Measurements from ENCODE around the gene ADH5. TPM values are rescaled to one million over a fixed set of nuclear protein-coding genes. Genes with fewer than 3 reads are reported as not detected.
"Not testable (repeated sequence)": the region's sequence is repeated elsewhere in the genome, so short reads cannot be mapped to it uniquely, and the experiment has no call there.

ADH5 gene
- polyA plus RNA-seq, 1 donor, result 183 TPM

DNA sequence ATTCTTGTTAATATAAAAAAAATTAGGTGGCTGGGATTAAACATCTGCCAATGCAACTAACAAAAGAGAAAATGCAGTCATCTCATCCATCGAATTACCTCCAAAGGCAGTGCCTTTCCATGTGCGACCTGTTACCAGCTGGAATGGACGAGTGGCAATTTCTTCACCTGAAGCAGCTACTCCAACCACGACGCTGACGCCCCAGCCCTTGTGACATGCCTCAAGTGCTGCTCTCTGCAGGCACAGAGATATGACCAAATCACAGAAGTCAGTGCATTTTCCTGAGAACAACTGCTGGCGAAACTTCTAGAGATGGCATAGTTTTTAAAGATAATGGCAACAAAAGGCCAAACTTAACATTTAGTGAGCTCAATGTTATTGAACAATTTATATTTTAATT, 13.8 kb downstream of the ADH5 start:
- Histone ChIP-seq H3K27me3 (ENCODE audit: control insufficient read depth, insufficient read depth, low read length) (no peaks in the 10 kb centered on the region), H3K4me1 (ENCODE audit: control insufficient read depth, insufficient read depth, low read length) (no peaks in the 10 kb centered on the region), H3K4me3 (ENCODE audit: low read length) (no peak overlapping the region), H3K36me3 (ENCODE audit: control insufficient read depth, insufficient read depth, low read length) (peaks cover 70% of the 10 kb centered on the region), H3K9me3 (ENCODE audit: control insufficient read depth, low read depth, low read length) (no peaks in the 10 kb centered on the region), H3K27ac (ENCODE audit: low read length) (no peak overlapping the region)
- no peak for DNase-seq
- WGBS (ENCODE audit: insufficient coverage, low lambda C conversion rate), result no CpG with 5 or more reads among the region's 7 CpGs

DNA sequence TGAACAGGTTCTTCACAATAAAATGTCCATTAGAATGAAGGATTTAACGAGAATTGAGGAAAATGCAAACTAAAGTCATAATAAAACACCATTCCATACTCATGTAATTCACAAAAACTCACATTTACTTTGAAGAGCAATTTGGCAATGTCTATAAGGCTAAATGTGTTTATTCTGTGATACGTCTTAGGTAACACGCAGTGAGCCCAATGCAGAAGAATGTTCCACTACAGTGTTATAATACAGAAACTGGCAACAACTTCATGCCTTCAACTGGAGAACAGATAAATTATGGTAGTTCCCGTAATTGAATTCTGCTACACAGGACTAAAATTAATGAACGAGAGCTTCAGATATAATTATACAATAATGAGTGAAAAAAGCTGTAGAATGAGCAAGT, 17.4 kb downstream of the ADH5 start:
- Histone ChIP-seq H3K36me3 (ENCODE audit: control insufficient read depth, insufficient read depth, low read length) (peaks cover 45% of the 10 kb centered on the region), H3K4me1 (ENCODE audit: control insufficient read depth, insufficient read depth, low read length) (no peaks in the 10 kb centered on the region), H3K27ac (ENCODE audit: low read length) (no peak overlapping the region), H3K4me3 (ENCODE audit: low read length) (no peak overlapping the region), H3K9me3 (ENCODE audit: control insufficient read depth, low read depth, low read length) (no peaks in the 10 kb centered on the region), H3K27me3 (ENCODE audit: control insufficient read depth, insufficient read depth, low read length) (no peaks in the 10 kb centered on the region)
- 100% methylated on average over 3 of the region's 5 CpGs for WGBS (ENCODE audit: insufficient coverage, low lambda C conversion rate)
- no peak for DNase-seq

DNA sequence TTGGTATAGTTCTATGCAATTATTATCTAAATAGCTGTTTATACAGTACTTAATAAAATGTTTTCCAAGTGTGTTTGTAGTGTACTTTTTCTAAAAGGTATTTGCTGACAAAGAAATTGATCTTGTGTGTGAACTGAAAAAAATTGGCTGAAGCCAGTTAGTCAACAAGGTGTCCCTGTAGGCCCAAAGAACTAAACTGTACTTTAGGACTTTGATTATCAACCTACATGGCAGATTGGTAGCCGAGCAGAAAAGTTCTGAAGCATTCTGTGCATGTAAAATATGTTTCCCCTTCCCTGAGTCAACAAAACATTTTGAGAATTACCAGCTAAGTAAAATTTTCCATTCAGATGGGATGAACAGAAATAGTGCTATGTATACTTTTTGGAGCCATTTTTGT, 21.0 kb downstream of the ADH5 start:
- DNase-seq, result no peak

DNA sequence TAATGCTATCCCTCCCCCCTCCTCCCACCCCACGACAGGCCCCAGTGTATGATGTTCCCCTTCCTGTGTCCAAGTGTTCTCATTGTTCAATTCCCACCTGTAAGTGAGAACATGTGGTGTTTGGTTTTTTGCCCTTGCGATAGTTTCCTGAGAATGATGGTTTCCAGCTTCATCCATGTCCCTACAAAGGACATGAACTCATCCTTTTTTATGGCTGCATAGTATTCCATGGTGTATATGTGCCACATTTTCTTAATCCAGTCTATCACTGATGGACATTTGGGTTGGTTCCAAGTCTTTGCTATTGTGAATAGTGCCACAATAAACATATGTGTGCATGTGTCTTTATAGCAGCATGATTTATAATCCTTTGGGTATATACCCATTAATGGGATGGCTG, 23.1 kb downstream of the ADH5 start:
- WGBS (ENCODE audit: insufficient coverage, low lambda C conversion rate), result no CpG with 5 or more reads among the region's 2 CpGs
- not testable (repeated sequence) for H3K4me1 ChIP-seq (ENCODE audit: control insufficient read depth, insufficient read depth, low read length); H3K27ac ChIP-seq (ENCODE audit: low read length); H3K4me3 ChIP-seq (ENCODE audit: low read length); DNase-seq; H3K27me3 ChIP-seq (ENCODE audit: control insufficient read depth, insufficient read depth, low read length); H3K9me3 ChIP-seq (ENCODE audit: control insufficient read depth, low read depth, low read length)
- H3K36me3 ChIP-seq (ENCODE audit: control insufficient read depth, insufficient read depth, low read length), result peaks cover 20% of the 10 kb centered on the region

More for the DNA sequence above, 21.0 kb downstream of the ADH5 start:
- Histone ChIP-seq H3K27me3 (ENCODE audit: control insufficient read depth, insufficient read depth, low read length) (no peaks in the 10 kb centered on the region), H3K9me3 (ENCODE audit: control insufficient read depth, low read depth, low read length) (no peaks in the 10 kb centered on the region), H3K4me3 (ENCODE audit: low read length) (no peak overlapping the region), H3K36me3 (ENCODE audit: control insufficient read depth, insufficient read depth, low read length) (peaks cover 23% of the 10 kb centered on the region), H3K4me1 (ENCODE audit: control insufficient read depth, insufficient read depth, low read length) (no peaks in the 10 kb centered on the region), H3K27ac (ENCODE audit: low read length) (no peak overlapping the region)
- WGBS (ENCODE audit: insufficient coverage, low lambda C conversion rate), result no CpG with 5 or more reads among the region's 1 CpG

- Histone ChIP-seq H3K36me3 (ENCODE audit: control insufficient read depth, insufficient read depth, low read length) (peaks cover 28% of the 10 kb centered on the region), H3K4me3 (ENCODE audit: low read length) (no peak overlapping the region), H3K27me3 (ENCODE audit: control insufficient read depth, insufficient read depth, low read length) (no peaks in the 10 kb centered on the region), H3K27ac (ENCODE audit: low read length) (no peak overlapping the region), H3K4me1 (ENCODE audit: control insufficient read depth, insufficient read depth, low read length) (no peaks in the 10 kb centered on the region), H3K9me3 (ENCODE audit: control insufficient read depth, low read depth, low read length) (no peaks in the 10 kb centered on the region)
- WGBS (ENCODE audit: insufficient coverage, low lambda C conversion rate), result no CpG with 5 or more reads among the region's 4 CpGs
- DNase-seq, result no peak
Observed at GRCh38 chr4:99062120-99062519, 26.5 kb downstream of the ADH5 start.

- Histone ChIP-seq H3K9me3 (ENCODE audit: control insufficient read depth, low read depth, low read length) (no peaks in the 10 kb centered on the region), H3K4me3 (ENCODE audit: low read length) (no peak overlapping the region), H3K36me3 (ENCODE audit: control insufficient read depth, insufficient read depth, low read length) (peaks cover 32% of the 10 kb centered on the region), H3K27ac (ENCODE audit: low read length) (no peak overlapping the region), H3K4me1 (ENCODE audit: control insufficient read depth, insufficient read depth, low read length) (no peaks in the 10 kb centered on the region), H3K27me3 (ENCODE audit: control insufficient read depth, insufficient read depth, low read length) (no peaks in the 10 kb centered on the region)
- peak; percentile 16 to 40 for DNase-seq
- 44% methylated on average over 4 of the region's 8 CpGs for WGBS (ENCODE audit: insufficient coverage, low lambda C conversion rate)
Observed at GRCh38 chr4:99061048-99061700, 27.4 kb downstream of the ADH5 start.

DNA sequence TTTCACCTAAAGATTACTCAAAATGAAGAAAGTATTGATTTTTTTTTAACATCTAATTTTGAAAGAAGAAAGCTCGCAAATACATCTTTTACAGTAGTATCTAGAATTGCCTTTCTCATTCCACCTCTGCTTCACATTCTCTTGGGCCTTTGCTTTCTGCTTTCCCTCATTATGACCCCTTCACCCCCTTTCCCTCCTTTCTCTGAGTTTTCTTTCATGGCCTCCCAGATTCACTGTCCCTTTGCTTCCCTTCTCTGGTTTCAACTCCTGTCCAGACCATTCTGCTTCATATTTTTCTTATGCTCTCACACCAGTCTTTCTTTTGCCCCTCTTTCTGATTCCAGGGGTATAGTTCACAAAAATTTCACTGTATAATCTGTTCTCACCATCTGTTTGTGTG, 29.0 kb downstream of the ADH5 start:
- Histone ChIP-seq H3K9me3 (ENCODE audit: control insufficient read depth, low read depth, low read length) (no peaks in the 10 kb centered on the region), H3K36me3 (ENCODE audit: control insufficient read depth, insufficient read depth, low read length) (peaks cover 32% of the 10 kb centered on the region), H3K27ac (ENCODE audit: low read length) (no peak overlapping the region), H3K4me3 (ENCODE audit: low read length) (no peak overlapping the region), H3K27me3 (ENCODE audit: control insufficient read depth, insufficient read depth, low read length) (no peaks in the 10 kb centered on the region), H3K4me1 (ENCODE audit: control insufficient read depth, insufficient read depth, low read length) (no peaks in the 10 kb centered on the region)
- no peak for DNase-seq
- WGBS (ENCODE audit: insufficient coverage, low lambda C conversion rate), result 100% methylated on average over 1 of the region's 1 CpG

- H3K9me3 ChIP-seq (ENCODE audit: control insufficient read depth, low read depth, low read length), result no peaks in the 10 kb centered on the region
- no peaks in the 10 kb centered on the region for H3K4me1 ChIP-seq (ENCODE audit: control insufficient read depth, insufficient read depth, low read length)
- DNase-seq, result no peak
- no peak overlapping the region for H3K27ac ChIP-seq (ENCODE audit: low read length)
- H3K27me3 ChIP-seq (ENCODE audit: control insufficient read depth, insufficient read depth, low read length), result no peaks in the 10 kb centered on the region
- H3K4me3 ChIP-seq (ENCODE audit: low read length), result no peak overlapping the region
- H3K36me3 ChIP-seq (ENCODE audit: control insufficient read depth, insufficient read depth, low read length), result peaks cover 33% of the 10 kb centered on the region
- no CpG with 5 or more reads among the region's 2 CpGs for WGBS (ENCODE audit: insufficient coverage, low lambda C conversion rate)
Observed at GRCh38 chr4:99058228-99058627, 30.4 kb downstream of the ADH5 start.

GRCh38 chr4:99054428-99054994, 34.1 kb downstream of the ADH5 start:
- peaks cover 53% of the 10 kb centered on the region for H3K36me3 ChIP-seq (ENCODE audit: control insufficient read depth, insufficient read depth, low read length)
- no peak overlapping the region for H3K27ac ChIP-seq (ENCODE audit: low read length)
- DNase-seq, result peak in 1 of 2 donors; percentile 7
- no peaks in the 10 kb centered on the region for H3K27me3 ChIP-seq (ENCODE audit: control insufficient read depth, insufficient read depth, low read length)
- H3K9me3 ChIP-seq (ENCODE audit: control insufficient read depth, low read depth, low read length), result no peaks in the 10 kb centered on the region
- no peak overlapping the region for H3K4me3 ChIP-seq (ENCODE audit: low read length)
- no peaks in the 10 kb centered on the region for H3K4me1 ChIP-seq (ENCODE audit: control insufficient read depth, insufficient read depth, low read length)
- WGBS (ENCODE audit: insufficient coverage, low lambda C conversion rate), result no CpG with 5 or more reads among the region's 3 CpGs

DNA sequence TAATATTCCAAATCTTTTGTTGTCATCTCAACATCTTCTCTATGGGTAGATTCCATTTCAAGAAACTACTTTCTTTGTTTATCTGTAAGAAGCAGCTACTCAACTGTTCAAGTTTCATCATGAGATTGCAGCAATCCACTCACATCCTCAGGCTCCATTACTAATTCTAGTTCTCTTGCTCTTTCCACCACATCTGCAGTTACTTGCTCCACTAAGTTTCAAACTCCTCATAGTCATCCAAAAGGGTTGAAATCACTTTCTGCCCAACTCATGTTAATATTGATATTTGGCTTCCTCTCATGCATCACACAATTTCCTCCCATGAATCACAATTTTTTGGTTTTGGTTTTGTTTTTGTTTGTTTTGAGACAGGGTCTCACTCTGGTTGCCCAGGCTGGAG, 35.7 kb downstream of the ADH5 start:
- H3K9me3 ChIP-seq (ENCODE audit: control insufficient read depth, low read depth, low read length), result no peaks in the 10 kb centered on the region
- H3K27ac ChIP-seq (ENCODE audit: low read length), result no peak overlapping the region
- H3K4me3 ChIP-seq (ENCODE audit: low read length), result no peak overlapping the region
- H3K36me3 ChIP-seq (ENCODE audit: control insufficient read depth, insufficient read depth, low read length), result peaks cover 59% of the 10 kb centered on the region
- H3K4me1 ChIP-seq (ENCODE audit: control insufficient read depth, insufficient read depth, low read length), result no peaks in the 10 kb centered on the region
- no peak for DNase-seq
- H3K27me3 ChIP-seq (ENCODE audit: control insufficient read depth, insufficient read depth, low read length), result no peaks in the 10 kb centered on the region

DNA sequence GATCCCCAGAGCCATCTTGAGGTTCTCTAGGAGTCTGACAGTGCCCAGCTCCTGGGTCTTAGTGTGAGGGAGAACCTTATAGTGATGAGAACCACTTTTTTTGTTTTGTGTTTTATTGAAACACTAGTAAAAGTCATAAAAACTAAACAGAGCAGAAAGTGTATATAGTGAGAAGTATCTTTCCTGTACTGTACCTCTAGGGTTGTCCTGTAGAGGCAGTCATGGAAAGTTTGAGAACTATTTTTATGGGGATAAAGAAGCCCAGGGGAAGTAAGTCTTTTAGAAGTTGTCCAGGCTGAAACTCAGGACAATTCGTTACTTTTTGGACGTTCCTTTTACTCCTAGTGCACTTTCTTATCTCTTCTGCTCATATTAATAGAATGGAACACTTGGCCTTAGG, 40.9 kb downstream of the ADH5 start:
- Histone ChIP-seq H3K4me1 (ENCODE audit: control insufficient read depth, insufficient read depth, low read length) (no peaks in the 10 kb centered on the region), H3K4me3 (ENCODE audit: low read length) (no peak overlapping the region), H3K36me3 (ENCODE audit: control insufficient read depth, insufficient read depth, low read length) (peaks cover 52% of the 10 kb centered on the region), H3K9me3 (ENCODE audit: control insufficient read depth, low read depth, low read length) (no peaks in the 10 kb centered on the region), H3K27ac (ENCODE audit: low read length) (no peak overlapping the region), H3K27me3 (ENCODE audit: control insufficient read depth, insufficient read depth, low read length) (no peaks in the 10 kb centered on the region)
- DNase-seq, result no peak
- WGBS (ENCODE audit: insufficient coverage, low lambda C conversion rate), result 93% methylated on average over 2 of the region's 2 CpGs
